ENCODE results near the gene POU4F3.

DNA sequence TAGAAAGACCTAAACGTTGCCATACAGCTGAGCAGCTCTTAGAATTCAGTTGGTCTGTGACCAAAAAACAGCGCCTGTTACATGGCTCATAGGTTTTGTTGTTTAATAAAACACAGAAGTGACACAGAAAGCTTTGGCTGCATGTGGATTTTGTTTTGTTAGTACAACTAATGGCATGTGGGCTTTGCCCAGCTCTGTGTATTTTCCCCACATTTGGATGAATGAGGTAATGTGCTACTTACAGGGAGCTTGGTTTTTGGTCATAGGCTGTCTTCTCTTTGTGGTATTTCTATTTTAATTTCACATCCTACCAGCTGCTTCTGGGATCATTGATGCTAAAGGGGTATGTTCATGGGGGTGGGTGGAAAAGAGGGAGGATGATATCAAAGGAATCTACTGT lies 37.0 kb upstream of the POU4F3 start:
- TF ChIP-seq POLR2AphosphoS5 (IDR thresholded peaks at IDR 0.05; ENCODE audit: low read depth, low read length) (no peak), POLR2A (IDR thresholded peaks at IDR 0.05; ENCODE audit: low read depth, low read length) (no peak), TAF1 (IDR thresholded peaks at IDR 0.05; ENCODE audit: low read depth, low read length) (no peak), SPI1 (IDR thresholded peaks at IDR 0.05; ENCODE audit: low read depth, low read length) (no peak)

Measured in GM12891 (cell line).